Hepatocyte (in vitro differentiated cells): ENCODE results near the gene BLOC1S5.

ENCODE experiments used
- EZH2 ChIP-seq: fragments of 200-600 bp; sonication (generic); IDR thresholded peaks from 2 replicates; pipeline ENCODE4 v1.6.1; 2016; ENCODE audit warnings: antibody characterized with exemption, mild to moderate bottlenecking, borderline replicate concordance
- EZH2phosphoT487 ChIP-seq: fragments of 200-600 bp; sonication (generic); IDR thresholded peaks from one replicate; pipeline ENCODE4 v1.6.1; 2018; ENCODE audit warnings: antibody characterized with exemption, mild to moderate bottlenecking, low read depth, moderate library complexity; ENCODE audit not compliant: unreplicated experiment, severe bottlenecking
- TF ChIP-seq, protein P1 (sequence below): fragments of 200-600 bp; sonication (generic); IDR thresholded peaks from 2 replicates; pipeline ENCODE4 v1.5.1; 2016; ENCODE audit warnings: antibody characterized with exemption, mild to moderate bottlenecking; ENCODE audit not compliant: poor library complexity

GRCh38 chr6:7974938-7975763 lies 89.0 kb downstream of the BLOC1S5 start:
- TF ChIP-seq, protein P1, sequence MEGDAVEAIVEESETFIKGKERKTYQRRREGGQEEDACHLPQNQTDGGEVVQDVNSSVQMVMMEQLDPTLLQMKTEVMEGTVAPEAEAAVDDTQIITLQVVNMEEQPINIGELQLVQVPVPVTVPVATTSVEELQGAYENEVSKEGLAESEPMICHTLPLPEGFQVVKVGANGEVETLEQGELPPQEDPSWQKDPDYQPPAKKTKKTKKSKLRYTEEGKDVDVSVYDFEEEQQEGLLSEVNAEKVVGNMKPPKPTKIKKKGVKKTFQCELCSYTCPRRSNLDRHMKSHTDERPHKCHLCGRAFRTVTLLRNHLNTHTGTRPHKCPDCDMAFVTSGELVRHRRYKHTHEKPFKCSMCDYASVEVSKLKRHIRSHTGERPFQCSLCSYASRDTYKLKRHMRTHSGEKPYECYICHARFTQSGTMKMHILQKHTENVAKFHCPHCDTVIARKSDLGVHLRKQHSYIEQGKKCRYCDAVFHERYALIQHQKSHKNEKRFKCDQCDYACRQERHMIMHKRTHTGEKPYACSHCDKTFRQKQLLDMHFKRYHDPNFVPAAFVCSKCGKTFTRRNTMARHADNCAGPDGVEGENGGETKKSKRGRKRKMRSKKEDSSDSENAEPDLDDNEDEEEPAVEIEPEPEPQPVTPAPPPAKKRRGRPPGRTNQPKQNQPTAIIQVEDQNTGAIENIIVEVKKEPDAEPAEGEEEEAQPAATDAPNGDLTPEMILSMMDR: no peak
- no peak for TF ChIP-seq EZH2phosphoT487
- TF ChIP-seq EZH2: no peak
